ENCODE measurements around the gene CCDC3.

DNA sequence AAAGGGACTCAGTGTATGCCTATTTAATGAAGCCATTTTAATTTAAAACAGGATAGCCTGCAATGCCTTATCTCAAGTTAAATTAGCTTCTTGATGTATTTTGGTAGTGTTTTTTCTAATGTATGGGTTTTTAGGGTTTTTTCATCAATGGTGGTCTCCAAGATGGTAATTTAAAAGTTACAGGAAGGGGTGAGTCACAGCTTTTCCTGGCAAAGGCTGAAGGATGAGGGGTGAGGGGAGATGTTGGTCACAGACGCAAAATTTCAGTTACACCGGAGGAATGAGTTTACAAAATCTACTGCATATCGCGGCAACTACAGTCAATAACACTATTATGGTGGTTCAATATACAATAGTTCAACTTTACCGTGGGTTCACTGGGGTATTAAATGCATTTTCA lies 31.6 kb downstream of the CCDC3 start:
- TF ChIP-seq, protein P1, sequence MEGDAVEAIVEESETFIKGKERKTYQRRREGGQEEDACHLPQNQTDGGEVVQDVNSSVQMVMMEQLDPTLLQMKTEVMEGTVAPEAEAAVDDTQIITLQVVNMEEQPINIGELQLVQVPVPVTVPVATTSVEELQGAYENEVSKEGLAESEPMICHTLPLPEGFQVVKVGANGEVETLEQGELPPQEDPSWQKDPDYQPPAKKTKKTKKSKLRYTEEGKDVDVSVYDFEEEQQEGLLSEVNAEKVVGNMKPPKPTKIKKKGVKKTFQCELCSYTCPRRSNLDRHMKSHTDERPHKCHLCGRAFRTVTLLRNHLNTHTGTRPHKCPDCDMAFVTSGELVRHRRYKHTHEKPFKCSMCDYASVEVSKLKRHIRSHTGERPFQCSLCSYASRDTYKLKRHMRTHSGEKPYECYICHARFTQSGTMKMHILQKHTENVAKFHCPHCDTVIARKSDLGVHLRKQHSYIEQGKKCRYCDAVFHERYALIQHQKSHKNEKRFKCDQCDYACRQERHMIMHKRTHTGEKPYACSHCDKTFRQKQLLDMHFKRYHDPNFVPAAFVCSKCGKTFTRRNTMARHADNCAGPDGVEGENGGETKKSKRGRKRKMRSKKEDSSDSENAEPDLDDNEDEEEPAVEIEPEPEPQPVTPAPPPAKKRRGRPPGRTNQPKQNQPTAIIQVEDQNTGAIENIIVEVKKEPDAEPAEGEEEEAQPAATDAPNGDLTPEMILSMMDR (IDR thresholded peaks at IDR 0.05), result no peak
- no peak for TF ChIP-seq ZFX (IDR thresholded peaks at IDR 0.05; ENCODE audit: borderline replicate concordance)
